OCI-LY1 (cell line): ENCODE results near the gene TLCD4.

Experiments
- H2AFZ ChIP-seq: fragments of 200-600 bp; sonication (generic), shearing (Covaris generic); 2 replicates; pipeline ENCODE4 v1.6.0; 2014; ENCODE audit warnings: antibody characterized with exemption, mild to moderate bottlenecking, low read length
- H3F3A ChIP-seq: fragments of 200-600 bp; sonication (generic), shearing (Covaris generic); 2 replicates; pipeline ENCODE4 v1.6.0; 2014; ENCODE audit warnings: mild to moderate bottlenecking, antibody characterized with exemption, low read length, moderate library complexity; ENCODE audit not compliant: insufficient read depth
- H3K27ac ChIP-seq: fragments of 200-600 bp; sonication (generic); 2 replicates; pipeline ENCODE4 v1.5.1; 2014; ENCODE audit warnings: low read length, mixed run types, mild to moderate bottlenecking, low read depth; ENCODE audit not compliant: poor library complexity, severe bottlenecking
- H3K27me3 ChIP-seq: fragments of 200-600 bp; sonication (generic); 2 replicates; pipeline ENCODE4 v1.6.0; 2014; ENCODE audit warnings: antibody characterized with exemption, mild to moderate bottlenecking, low read length, moderate library complexity; ENCODE audit not compliant: insufficient read depth
- H3K36me3 ChIP-seq: fragments of 200-600 bp; sonication (generic); 2 replicates; pipeline ENCODE4 v1.6.1; 2014; ENCODE audit warnings: mild to moderate bottlenecking, antibody characterized with exemption, low read length, moderate library complexity, mixed read lengths; ENCODE audit not compliant: insufficient read depth
- H3K4me1 ChIP-seq: fragments of 200-600 bp; sonication (generic); 2 replicates; pipeline ENCODE4 v1.5.1; 2014; ENCODE audit warnings: mild to moderate bottlenecking, low read length, moderate library complexity; ENCODE audit not compliant: insufficient read depth, severe bottlenecking
- H3K4me2 ChIP-seq: fragments of 200-600 bp; sonication (generic), shearing (Covaris generic); 2 replicates; pipeline ENCODE4 v1.6.1; 2014; ENCODE audit warnings: low read length
- H3K4me3 ChIP-seq: fragments of 200-600 bp; sonication (generic); 2 replicates; pipeline ENCODE4 v1.5.1; 2014; ENCODE audit warnings: low read length, low read depth, mild to moderate bottlenecking, mixed read lengths; ENCODE audit not compliant: poor library complexity, severe bottlenecking
- H3K79me2 ChIP-seq: fragments of 200-600 bp; shearing (Covaris generic); 2 replicates; pipeline ENCODE4 v1.6.1; 2016; ENCODE audit warnings: mixed run types, low read length, mixed read lengths; ENCODE audit not compliant: insufficient read depth
- H3K9ac ChIP-seq: fragments of 200-600 bp; sonication (generic), shearing (Covaris generic); 2 replicates; pipeline ENCODE4 v1.6.1; 2014; ENCODE audit warnings: mild to moderate bottlenecking, low read length, mixed read lengths
- H3K9me2 ChIP-seq: fragments of 200-600 bp; sonication (generic), shearing (Covaris generic); 2 replicates; pipeline ENCODE4 v1.6.1; 2014; ENCODE audit warnings: low read depth, mild to moderate bottlenecking, low read length, mixed read lengths
- H3K9me3 ChIP-seq: fragments of 200-600 bp; shearing (Covaris generic); 2 replicates; pipeline ENCODE4 v1.6.1; 2014; ENCODE audit warnings: low read length, mixed read lengths
- H4K20me1 ChIP-seq: fragments of 200-600 bp; sonication (generic), shearing (Covaris generic); 2 replicates; pipeline ENCODE4 v1.6.0; 2016; ENCODE audit warnings: mild to moderate bottlenecking, low read length; ENCODE audit not compliant: insufficient read depth
- CTCF ChIP-seq: fragments of 200-600 bp; sonication (generic), shearing (Covaris generic); IDR thresholded peaks from 2 replicates; pipeline ENCODE4 v1.5.1; 2017; ENCODE audit warnings: mild to moderate bottlenecking, antibody characterized with exemption, low read length, moderate library complexity, mixed read lengths
- EZH2 ChIP-seq: fragments of 200-600 bp; sonication (generic), shearing (Covaris generic); IDR thresholded peaks from 2 replicates; pipeline ENCODE4 v1.8.0; 2017; ENCODE audit warnings: borderline replicate concordance, mixed run types, mild to moderate bottlenecking, antibody characterized with exemption, low read length, moderate library complexity, mixed read lengths

TLCD4 gene

GRCh38 chr1:95118067-95118499 is 928 bp downstream of the TLCD4 start:
- no peak overlapping the region for H2AFZ ChIP-seq
- no peak overlapping the region for H3K27ac ChIP-seq
- peaks cover 14% of the 10 kb centered on the region for H3K4me1 ChIP-seq
- no peaks in the 10 kb centered on the region for H3F3A ChIP-seq
- H3K9me3 ChIP-seq, result no peaks in the 10 kb centered on the region
- H3K27me3 ChIP-seq, result no peaks in the 10 kb centered on the region; the same call in 1 of the 2 replicates
- peak overlapping the region; percentile 74 for H3K4me2 ChIP-seq
- no peaks in the 10 kb centered on the region for H3K79me2 ChIP-seq
- TF ChIP-seq CTCF (no peak), EZH2 (no peak)
- H4K20me1 ChIP-seq, result no peaks in the 10 kb centered on the region
- no peaks in the 10 kb centered on the region for H3K36me3 ChIP-seq
- H3K9ac ChIP-seq, result no peak overlapping the region
- H3K9me2 ChIP-seq, result no peaks in the 10 kb centered on the region
- H3K4me3 ChIP-seq, result peak overlapping the region; percentile 60

- Histone ChIP-seq H3K4me2 (no peak overlapping the region), H3K4me3 (no peak overlapping the region), H3K9me2 (no peaks in the 10 kb centered on the region), H4K20me1 (no peaks in the 10 kb centered on the region), H2AFZ (no peak overlapping the region), H3K79me2 (no peaks in the 10 kb centered on the region), H3K4me1 (peaks cover 14% of the 10 kb centered on the region), H3K9ac (no peak overlapping the region), H3K9me3 (no peaks in the 10 kb centered on the region), H3K27me3 (no peaks in the 10 kb centered on the region; the same call in 1 of the 2 replicates), H3K27ac (no peak overlapping the region), H3K36me3 (no peaks in the 10 kb centered on the region), H3F3A (no peaks in the 10 kb centered on the region)
- no peak for TF ChIP-seq CTCF
These were observed 1.6 kb downstream of the TLCD4 start for GRCh38 chr1:95118710-95119109.

- H3K4me3 ChIP-seq, result no peak overlapping the region
- no peak overlapping the region for H3K27ac ChIP-seq
- H4K20me1 ChIP-seq, result no peaks in the 10 kb centered on the region
- H3K9ac ChIP-seq, result no peak overlapping the region
- H3K79me2 ChIP-seq, result no peaks in the 10 kb centered on the region
- no peak for TF ChIP-seq EZH2
- no peak for TF ChIP-seq CTCF
- H3K4me1 ChIP-seq, result peaks cover 14% of the 10 kb centered on the region
- H2AFZ ChIP-seq, result no peak overlapping the region
- H3K27me3 ChIP-seq, result no peaks in the 10 kb centered on the region; the same call in 1 of the 2 replicates
- H3K36me3 ChIP-seq, result no peaks in the 10 kb centered on the region
- H3F3A ChIP-seq, result no peaks in the 10 kb centered on the region
- H3K9me2 ChIP-seq, result no peaks in the 10 kb centered on the region
- no peaks in the 10 kb centered on the region for H3K9me3 ChIP-seq
- no peak overlapping the region for H3K4me2 ChIP-seq
These were observed 2.1 kb downstream of the TLCD4 start for GRCh38 chr1:95119273-95119672.
